ENCODE data around the gene FUT3.

The FUT3 gene

DNA sequence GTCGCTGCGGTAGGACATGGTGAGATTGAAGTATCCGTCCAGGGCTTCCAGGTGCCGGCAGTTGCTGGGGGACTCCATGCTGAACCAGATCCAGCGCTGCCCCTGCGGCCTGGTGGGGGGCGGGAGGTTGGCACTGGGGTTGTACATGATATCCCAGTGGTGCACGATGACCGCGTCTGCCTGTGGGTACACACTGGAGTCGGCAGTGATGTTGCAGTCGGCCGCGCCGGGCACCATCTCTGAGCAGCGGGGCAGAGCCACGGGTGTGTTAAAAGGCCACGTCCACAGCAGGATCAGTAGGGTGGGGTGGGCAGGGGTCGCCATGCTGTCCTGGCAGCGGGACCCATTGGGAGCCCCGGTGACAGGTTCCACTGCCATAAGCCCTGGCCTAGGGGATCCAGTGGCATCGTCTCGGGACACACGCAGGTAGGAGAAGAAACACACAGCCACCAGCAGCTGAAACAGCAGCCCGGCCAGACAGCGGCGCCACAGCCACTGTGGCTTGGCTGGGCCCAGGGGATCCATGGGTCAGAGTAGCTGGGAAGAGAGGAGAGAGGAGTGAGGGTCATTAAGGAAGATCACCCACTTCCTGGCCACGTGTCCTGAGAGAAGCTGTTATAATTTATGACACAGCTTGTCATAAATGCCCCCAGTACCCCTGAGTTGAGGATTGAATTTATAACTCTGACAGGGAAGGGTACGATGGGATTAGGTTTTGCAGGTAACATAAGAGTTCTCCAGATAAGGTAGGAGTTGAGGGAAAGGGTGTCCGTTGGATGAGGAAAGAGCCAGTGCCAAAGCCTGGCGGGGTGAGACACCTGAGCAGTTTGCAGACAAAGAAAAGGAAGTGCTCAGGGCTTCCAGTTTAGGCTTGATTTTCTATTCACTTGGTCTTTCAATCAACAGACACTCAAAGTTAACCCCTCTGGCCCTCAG lies 16.2 kb upstream of the FUT3 start:
- no peak overlapping the region for H3K4me3 ChIP-seq (ENCODE audit: control insufficient read depth, low read depth, low read length)
- DNase-seq (ENCODE audit: low read depth), result no peak
- TF ChIP-seq, protein P1, sequence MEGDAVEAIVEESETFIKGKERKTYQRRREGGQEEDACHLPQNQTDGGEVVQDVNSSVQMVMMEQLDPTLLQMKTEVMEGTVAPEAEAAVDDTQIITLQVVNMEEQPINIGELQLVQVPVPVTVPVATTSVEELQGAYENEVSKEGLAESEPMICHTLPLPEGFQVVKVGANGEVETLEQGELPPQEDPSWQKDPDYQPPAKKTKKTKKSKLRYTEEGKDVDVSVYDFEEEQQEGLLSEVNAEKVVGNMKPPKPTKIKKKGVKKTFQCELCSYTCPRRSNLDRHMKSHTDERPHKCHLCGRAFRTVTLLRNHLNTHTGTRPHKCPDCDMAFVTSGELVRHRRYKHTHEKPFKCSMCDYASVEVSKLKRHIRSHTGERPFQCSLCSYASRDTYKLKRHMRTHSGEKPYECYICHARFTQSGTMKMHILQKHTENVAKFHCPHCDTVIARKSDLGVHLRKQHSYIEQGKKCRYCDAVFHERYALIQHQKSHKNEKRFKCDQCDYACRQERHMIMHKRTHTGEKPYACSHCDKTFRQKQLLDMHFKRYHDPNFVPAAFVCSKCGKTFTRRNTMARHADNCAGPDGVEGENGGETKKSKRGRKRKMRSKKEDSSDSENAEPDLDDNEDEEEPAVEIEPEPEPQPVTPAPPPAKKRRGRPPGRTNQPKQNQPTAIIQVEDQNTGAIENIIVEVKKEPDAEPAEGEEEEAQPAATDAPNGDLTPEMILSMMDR (conservative IDR thresholded peaks at IDR 0.05; ENCODE audit: control insufficient read depth, insufficient read depth, low read depth, low read length), result no peak

DNA sequence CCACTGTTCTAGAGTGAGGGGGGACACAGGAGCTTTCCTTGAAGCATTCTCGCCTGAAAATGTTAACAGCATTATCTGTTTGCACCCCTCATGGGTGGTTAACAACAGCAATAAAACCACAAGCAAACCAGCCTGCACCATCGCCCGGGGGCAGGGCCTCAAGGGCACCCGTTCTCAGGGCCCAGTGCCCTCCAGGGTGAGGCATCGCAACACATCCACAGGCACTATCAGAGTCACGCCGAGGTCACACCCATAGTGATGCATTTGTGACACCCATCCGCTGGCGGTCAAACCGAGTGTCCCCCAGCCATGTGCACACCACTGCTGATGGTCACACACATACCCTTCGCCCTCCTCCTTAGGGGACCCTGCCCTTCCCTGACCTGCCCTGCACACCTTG lies 14.5 kb upstream of the FUT3 start:
- no peak overlapping the region for H3K4me3 ChIP-seq (ENCODE audit: control insufficient read depth, low read depth, low read length)
- TF ChIP-seq, protein P1 (conservative IDR thresholded peaks at IDR 0.05; ENCODE audit: control insufficient read depth, insufficient read depth, low read depth, low read length), result no peak
- no peak for DNase-seq (ENCODE audit: low read depth)

DNA sequence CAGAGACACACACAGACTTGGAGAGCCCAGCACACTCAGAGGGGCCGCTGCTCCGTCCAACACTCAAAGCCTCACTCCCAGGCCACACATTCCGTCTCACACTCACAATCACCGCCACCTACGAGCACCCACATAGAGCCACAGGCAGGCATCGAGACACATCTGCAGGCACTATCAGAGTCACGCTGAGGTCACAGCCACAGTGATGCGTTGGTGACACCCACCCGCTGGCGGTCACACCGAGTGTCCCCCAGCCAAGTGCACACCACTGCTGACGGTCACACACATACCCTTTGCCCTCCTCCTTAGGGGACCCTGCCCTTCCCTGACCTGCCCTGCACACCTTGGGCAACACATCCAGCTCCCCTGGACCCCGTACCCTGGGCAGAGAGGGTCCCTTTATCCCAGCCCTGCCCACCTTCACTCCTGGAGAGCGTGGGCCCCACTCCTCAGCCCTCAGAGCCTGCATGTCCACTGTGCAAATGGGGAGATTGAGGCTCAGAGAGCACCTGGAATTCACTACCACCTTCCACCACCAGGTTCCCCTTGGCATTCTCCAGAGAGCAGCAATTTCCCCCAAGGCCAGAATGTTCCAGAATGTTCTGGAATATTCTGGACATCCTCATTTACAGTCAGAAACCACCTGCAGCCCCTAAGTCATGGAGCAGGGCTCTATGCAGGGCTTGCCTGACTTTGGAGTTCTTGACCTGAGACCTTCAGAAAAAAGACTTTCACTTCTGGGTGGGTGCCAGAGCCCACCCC lies 13.7 kb upstream of the FUT3 start:
- TF ChIP-seq, protein P1 (conservative IDR thresholded peaks at IDR 0.05; ENCODE audit: control insufficient read depth, insufficient read depth, low read depth, low read length), result no peak
- H3K4me3 ChIP-seq (ENCODE audit: control insufficient read depth, low read depth, low read length), result no peak overlapping the region
- DNase-seq (ENCODE audit: low read depth), result no peak

DNA sequence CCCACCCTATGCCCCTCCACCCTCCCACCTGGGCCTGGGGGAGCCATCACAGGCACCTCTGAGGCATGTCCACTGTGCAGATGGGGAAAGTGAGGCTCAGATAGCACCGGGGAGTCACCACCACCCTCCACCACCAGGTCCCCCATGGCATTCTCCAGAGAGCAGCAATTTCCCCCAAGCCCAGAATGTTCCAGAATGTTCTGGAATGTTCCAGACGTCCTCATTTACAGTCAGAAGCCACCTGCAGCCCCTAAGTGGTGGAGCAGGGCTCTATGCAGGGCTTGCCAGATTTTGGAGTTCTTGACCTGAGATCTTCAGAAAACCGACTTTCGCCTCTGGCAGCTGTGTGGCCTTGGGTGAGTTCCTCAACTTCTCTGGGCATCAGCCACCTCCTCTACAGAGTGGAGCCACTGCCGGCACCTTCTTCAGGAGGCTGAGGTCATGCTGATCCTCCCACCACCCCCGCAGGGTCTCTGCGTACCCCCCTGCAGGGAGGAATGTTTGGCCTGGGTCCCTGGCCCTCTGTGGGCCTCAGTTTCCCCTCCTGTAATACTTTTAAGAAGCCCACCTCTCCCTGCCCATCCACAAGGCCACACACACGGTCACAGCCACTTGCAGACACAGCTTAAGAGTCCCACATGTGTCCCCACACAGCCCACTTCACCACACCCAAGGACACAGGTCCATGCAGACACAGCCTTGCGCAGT lies 12.9 kb upstream of the FUT3 start:
- no peak for DNase-seq (ENCODE audit: low read depth)
- TF ChIP-seq, protein P1 (conservative IDR thresholded peaks at IDR 0.05; ENCODE audit: control insufficient read depth, insufficient read depth, low read depth, low read length), result no peak
- H3K4me3 ChIP-seq (ENCODE audit: control insufficient read depth, low read depth, low read length), result no peak overlapping the region

DNA sequence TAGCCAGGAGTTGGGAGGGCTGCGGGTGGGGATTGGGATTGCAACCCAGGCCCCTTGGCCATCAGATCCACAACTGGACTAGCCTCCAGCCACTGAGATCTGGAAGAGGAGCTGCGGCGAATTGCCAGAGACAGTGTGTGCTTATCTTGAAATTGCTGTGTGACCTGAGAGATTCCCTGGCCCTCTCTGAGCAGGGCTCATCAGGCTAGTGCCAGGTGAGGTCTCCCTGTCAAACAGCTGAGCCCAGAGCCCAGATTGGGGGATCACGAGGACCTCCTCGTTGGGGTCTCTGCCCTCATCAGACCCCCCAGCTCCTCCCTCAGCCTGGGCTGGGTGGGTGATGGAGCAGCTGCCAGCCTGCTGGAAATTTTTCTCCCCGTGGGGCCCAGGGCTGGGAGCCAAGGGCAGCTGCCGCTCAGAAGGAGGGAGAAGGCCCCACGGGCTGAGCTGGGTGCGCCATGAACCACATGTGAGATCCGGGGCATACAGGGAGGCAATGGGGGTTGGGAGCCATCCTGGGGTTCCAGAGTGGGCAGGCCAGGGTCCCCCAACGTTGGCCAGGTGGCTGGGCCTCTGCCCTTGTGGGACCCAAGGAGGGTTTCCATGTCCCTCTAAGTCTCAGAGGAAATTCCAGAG lies 11.9 kb upstream of the FUT3 start:
- no peak overlapping the region for H3K4me3 ChIP-seq (ENCODE audit: control insufficient read depth, low read depth, low read length)
- DNase-seq (ENCODE audit: low read depth), result no peak
- TF ChIP-seq, protein P1 (conservative IDR thresholded peaks at IDR 0.05; ENCODE audit: control insufficient read depth, insufficient read depth, low read depth, low read length), result no peak
